ENCODE measurements around the gene KRTAP5-11.
"Not testable (repeated sequence)": the region's sequence is repeated elsewhere in the genome, so short reads cannot be mapped to it uniquely, and the experiment has no call there.

The KRTAP5-11 gene

GRCh38 chr11:71604798-71605488, 22.3 kb upstream of the KRTAP5-11 start:
- not testable (repeated sequence) for H3K4me3 ChIP-seq (ENCODE audit: low read depth, low read length)
- 0 out of 2 replicates have a peak, but pooled peaks have one; percentile 6 for TF ChIP-seq CTCF (IDR thresholded peaks at IDR 0.05; ENCODE audit: low read depth, low read length)

GRCh38 chr11:71603221-71603620, 20.5 kb upstream of the KRTAP5-11 start:
- H3K4me3 ChIP-seq (ENCODE audit: low read depth, low read length): not testable (repeated sequence)

GRCh38 chr11:71589546-71589920, 6.9 kb upstream of the KRTAP5-11 start:
- H3K4me3 ChIP-seq (ENCODE audit: low read depth, low read length): not testable (repeated sequence)

GRCh38 chr11:71588822-71589545, 6.3 kb upstream of the KRTAP5-11 start:
- H3K4me3 ChIP-seq (ENCODE audit: low read depth, low read length): not testable (repeated sequence)

GRCh38 chr11:71588314-71588713, 5.6 kb upstream of the KRTAP5-11 start:
- not testable (repeated sequence) for H3K4me3 ChIP-seq (ENCODE audit: low read depth, low read length)

- not testable (repeated sequence) for H3K4me3 ChIP-seq (ENCODE audit: low read depth, low read length)
These were observed 3.0 kb upstream of the KRTAP5-11 start for GRCh38 chr11:71585673-71586072.

GRCh38 chr11:71582969-71583368, 294 bp upstream of the KRTAP5-11 start:
- not testable (repeated sequence) for H3K4me3 ChIP-seq (ENCODE audit: low read depth, low read length)

GRCh38 chr11:71581826-71582225, 849 bp downstream of the KRTAP5-11 start:
- no peak for TF ChIP-seq CTCF (IDR thresholded peaks at IDR 0.05; ENCODE audit: low read depth, low read length)
- H3K4me3 ChIP-seq (ENCODE audit: low read depth, low read length): no peak overlapping the region

- peak; percentile 96 for TF ChIP-seq CTCF (IDR thresholded peaks at IDR 0.05; ENCODE audit: low read depth, low read length)
- no peak overlapping the region for H3K4me3 ChIP-seq (ENCODE audit: low read depth, low read length)
These were observed 2.3 kb downstream of the KRTAP5-11 start for GRCh38 chr11:71580057-71581003.

- not testable (repeated sequence) for H3K4me3 ChIP-seq (ENCODE audit: low read depth, low read length)
These were observed 3.2 kb downstream of the KRTAP5-11 start for GRCh38 chr11:71579513-71579912.

GRCh38 chr11:71577469-71578004, 5.1 kb downstream of the KRTAP5-11 start:
- TF ChIP-seq CTCF (IDR thresholded peaks at IDR 0.05; ENCODE audit: low read depth, low read length): no peak
- H3K4me3 ChIP-seq (ENCODE audit: low read depth, low read length): no peak overlapping the region

GRCh38 chr11:71576688-71577465, 5.8 kb downstream of the KRTAP5-11 start:
- H3K4me3 ChIP-seq (ENCODE audit: low read depth, low read length): not testable (repeated sequence)

All from WI38 (cell line).